Endothelial cell of umbilical vein (primary cell): ENCODE data around the gene GRWD1. TPM values are rescaled to one million over a fixed set of nuclear protein-coding genes. Genes with fewer than 3 reads are reported as not detected.

ENCODE experiments used
- BruUV-seq: library from RNA; stranded (reverse); fragments of 400-500 nt; replicated peaks from 2 replicates; lab custom pipeline; 2021; lab: Mats Ljungman, UMichigan
- CTCF ChIA-PET: fragments of 300-600, 350-600 bp; sonication (Branson Sonifier 250); formaldehyde crosslinking; loops from one replicate; lab custom pipeline; 2021; ENCODE audit warnings: antibody characterized with exemption, inconsistent platforms; lab: Charles Lee
- POLR2A ChIA-PET: fragments of 300-600, 350-600 bp; sonication (Branson Sonifier 250); formaldehyde crosslinking; loops from one replicate; lab custom pipeline; 2021; ENCODE audit warnings: antibody characterized with exemption, inconsistent platforms; lab: Charles Lee
- DNase-seq: peaks from one replicate; pipeline ENCODE4 v3.0.0-alpha.2; 2011; ENCODE audit warnings: low read depth, low spot score
- FAIRE-seq: peaks from 2 replicates; lab custom pipeline; 2011; peaks lifted over from hg19 to GRCh38; lab: Jason Lieb, UNC
- H2AFZ ChIP-seq: 2 replicates; pipeline ENCODE4 v1.6.0; 2012; ENCODE audit warnings: low read depth, low read length, control low read depth, inconsistent platforms
- H3K27ac ChIP-seq: 2 replicates; pipeline ENCODE4 v1.5.1; 2011; ENCODE audit warnings: low read depth, mild to moderate bottlenecking, control low read depth, low read length, moderate library complexity; ENCODE audit not compliant: insufficient read depth
- H3K27me3 ChIP-seq, 2 experiments: 2 replicates each; pipeline versions ENCODE4 v1.6.0 to v1.6.1; 2011; ENCODE audit warnings: low read length in 2 of 2, mixed read lengths in 1 of 2; ENCODE audit not compliant: control insufficient read depth in 2 of 2, insufficient read depth in 2 of 2
- H3K36me3 ChIP-seq, 2 experiments: 2 replicates in 1 of 2; 3 replicates in 1 of 2; pipeline ENCODE4 v1.5.1; 2011; ENCODE audit warnings: low read length in 2 of 2, mild to moderate bottlenecking in 1 of 2, moderate library complexity in 1 of 2; ENCODE audit not compliant: control insufficient read depth in 2 of 2, insufficient read depth in 2 of 2; ENCODE audit errors: extremely low read depth in 1 of 2
- H3K4me1 ChIP-seq: 3 replicates; pipeline ENCODE4 v1.5.1; 2011; ENCODE audit warnings: mild to moderate bottlenecking, low read length; ENCODE audit not compliant: control insufficient read depth, insufficient read depth; ENCODE audit errors: extremely low read depth
- H3K4me2 ChIP-seq: 2 replicates; pipeline ENCODE4 v1.6.1; 2011; ENCODE audit warnings: low read length, control low read depth, mixed read lengths; ENCODE audit not compliant: insufficient read depth
- H3K4me3 ChIP-seq, 3 experiments: fragments of 200-600 bp in 1 of 3; sonication (generic), shearing (Covaris generic) in 1 of 3; replicated peaks in 1 of 3; 2 replicates each; pipeline ENCODE4 v1.5.1; 2011 to 2016; ENCODE audit warnings: control low read depth in 3 of 3, low read length in 3 of 3, mild to moderate bottlenecking in 2 of 3, inconsistent platforms in 1 of 3, low read depth in 1 of 3, moderate library complexity in 1 of 3; ENCODE audit not compliant: insufficient read depth in 1 of 3
- H3K79me2 ChIP-seq: 2 replicates; pipeline ENCODE4 v1.6.0; 2012; ENCODE audit warnings: low read length, inconsistent platforms; ENCODE audit not compliant: control insufficient read depth, insufficient read depth
- H3K9ac ChIP-seq: replicated peaks from 2 replicates; pipeline ENCODE3; 2011; ENCODE audit warnings: low read length, control low read depth; ENCODE audit not compliant: insufficient read depth; ENCODE audit errors: extremely low read depth
- H3K9me1 ChIP-seq: replicated peaks from 3 replicates; pipeline ENCODE4 v1.6.0; 2011; ENCODE audit warnings: mild to moderate bottlenecking, low read length; ENCODE audit not compliant: control insufficient read depth, insufficient read depth; ENCODE audit errors: extremely low read depth
- H3K9me3 ChIP-seq: replicated peaks from 2 replicates; pipeline ENCODE4 v1.5.1; 2012; ENCODE audit warnings: low read length, inconsistent platforms; ENCODE audit not compliant: control insufficient read depth, insufficient read depth
- H4K20me1 ChIP-seq: replicated peaks from 2 replicates; pipeline ENCODE3; 2011; ENCODE audit warnings: mild to moderate bottlenecking, low read length; ENCODE audit not compliant: control insufficient read depth, insufficient read depth; ENCODE audit errors: extremely low read depth
- EZH2 ChIP-seq: IDR thresholded peaks from 2 replicates; pipeline ENCODE4 v1.6.1; 2012; ENCODE audit warnings: borderline replicate concordance, low read depth, mild to moderate bottlenecking, moderate library complexity, low read length, inconsistent platforms; ENCODE audit not compliant: severe bottlenecking
- FOS ChIP-seq: IDR thresholded peaks from 2 replicates; pipeline ENCODE4 v1.6.1; 2011; ENCODE audit warnings: mild to moderate bottlenecking, low read length, moderate library complexity, borderline replicate concordance; ENCODE audit not compliant: insufficient read depth
- GATA2 ChIP-seq: IDR thresholded peaks from 2 replicates; pipeline ENCODE4 v1.7.0; 2011; ENCODE audit warnings: low read depth, mild to moderate bottlenecking, moderate library complexity, mixed read lengths, low read length; ENCODE audit not compliant: insufficient read length, insufficient read depth
- JUN ChIP-seq: IDR thresholded peaks from 2 replicates; pipeline ENCODE4 v1.6.1; 2011; ENCODE audit warnings: borderline replicate concordance, low read depth; ENCODE audit not compliant: insufficient read length, insufficient read depth
- MYC ChIP-seq: IDR thresholded peaks from one replicate; pipeline ENCODE4 v1.6.1; 2011; ENCODE audit warnings: mild to moderate bottlenecking, low read depth, low read length
- POLR2A ChIP-seq: IDR thresholded peaks from 2 replicates; pipeline ENCODE4 v1.6.1; 2012; ENCODE audit warnings: low read depth, mild to moderate bottlenecking, control low read depth, low read length
- POLR2AphosphoS5 ChIP-seq: IDR thresholded peaks from 2 replicates; pipeline ENCODE4 v1.6.1; 2012; ENCODE audit warnings: low read depth, mild to moderate bottlenecking, control low read depth, low read length, moderate library complexity; ENCODE audit not compliant: insufficient read depth
- dilution Hi-C: fragments of 300-500 bp; cut with MboI; formaldehyde crosslinking; loops from one replicate; pipeline ENCODE4 v1.15.0; 2019; ENCODE audit warnings: low sequenced_read_pairs; ENCODE audit not compliant: extremely low pct_ligation_motif_present
- intact Hi-C: fragments of 100-400 bp; cut with micrococcal nuclease; formaldehyde crosslinking; loops from one replicate; pipeline ENCODE4 v1.10.0; 2022
- polyA plus RNA-seq, 4 experiments: library from polyadenylated mRNA; depleted of rRNA in 3 of 4; stranded (reverse) in 3 of 4; unstranded in 1 of 4; fragments of >200 nt; gene quantifications; 2 replicates each; pipeline versions ENCODE4 v1.2.1 to v1.2.3, GENCODE V29; 2011 to 2012; ENCODE audit warnings: missing spikeins in 1 of 4
- total RNA-seq: library from RNA; stranded (reverse); gene quantifications from 2 replicates; pipeline ENCODE4 v1.2.3, GENCODE V29; 2021
- TF ChIP-seq, protein P1 (sequence below), 2 donors: IDR thresholded peaks; 1 replicate in 1 of 2; 2 replicates in 1 of 2; pipeline ENCODE4 v1.5.1; 2011; ENCODE audit warnings: low read length in 2 of 2, mild to moderate bottlenecking in 2 of 2, moderate library complexity in 2 of 2, control low read depth in 1 of 2, inconsistent platforms in 1 of 2, low read depth in 1 of 2; ENCODE audit not compliant: insufficient read depth in 1 of 2; ENCODE audit errors: extremely low read depth in 1 of 2
- TF ChIP-seq, protein P2 (sequence below): IDR thresholded peaks from 2 replicates; pipeline ENCODE4 v1.6.1; 2011; ENCODE audit not compliant: insufficient read depth, insufficient read length

Gene GRWD1
- total and polyA plus RNA-seq, 2 donors (not counting 3 experiments of a cell fraction or from before 2014, with no cell fraction given): 26.3 to 52.7 TPM

DNA sequence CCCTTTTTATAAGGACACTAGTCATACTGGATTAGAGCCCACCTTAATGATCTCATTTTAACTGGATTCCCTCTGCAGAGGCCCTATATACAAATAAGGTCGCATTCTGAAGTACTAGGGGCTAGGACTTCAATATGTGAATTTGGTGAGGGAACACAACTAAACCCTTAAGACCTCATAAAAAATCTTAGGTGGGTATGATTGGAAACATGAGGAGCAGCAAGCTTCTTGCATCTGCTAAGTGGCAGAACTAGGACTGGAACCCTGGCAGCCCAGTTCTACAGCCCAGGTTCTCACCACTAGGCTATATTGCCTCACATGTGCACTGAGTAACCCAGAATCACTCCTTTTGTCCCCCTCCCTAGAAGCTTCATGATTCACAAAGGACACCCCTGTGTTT, 17.1 kb upstream of the GRWD1 start:
- Histone ChIP-seq H3K27ac (no peak overlapping the region), H3K27me3 (no peaks in the 10 kb centered on the region), H3K9me1 (no peaks in the 10 kb centered on the region), H4K20me1 (no peaks in the 10 kb centered on the region), H3K9ac (no peak overlapping the region), H3K9me3 (no peaks in the 10 kb centered on the region), H3K4me3 (no peak overlapping the region), H2AFZ (no peak overlapping the region), H3K36me3 (no peaks in the 10 kb centered on the region), H3K79me2 (no peaks in the 10 kb centered on the region), H3K4me1 (peaks cover 12% of the 10 kb centered on the region), H3K4me2 (no peak overlapping the region)
- DNase-seq: no peak
- no peak for FAIRE-seq
- BruUV-seq: no TSS peak
- TF ChIP-seq MYC: no peak
- dilution Hi-C loops: no loop called here
- intact Hi-C loops: no loop called here
- ChIA-PET POLR2A (no interaction called here), CTCF (no interaction called here)

DNA sequence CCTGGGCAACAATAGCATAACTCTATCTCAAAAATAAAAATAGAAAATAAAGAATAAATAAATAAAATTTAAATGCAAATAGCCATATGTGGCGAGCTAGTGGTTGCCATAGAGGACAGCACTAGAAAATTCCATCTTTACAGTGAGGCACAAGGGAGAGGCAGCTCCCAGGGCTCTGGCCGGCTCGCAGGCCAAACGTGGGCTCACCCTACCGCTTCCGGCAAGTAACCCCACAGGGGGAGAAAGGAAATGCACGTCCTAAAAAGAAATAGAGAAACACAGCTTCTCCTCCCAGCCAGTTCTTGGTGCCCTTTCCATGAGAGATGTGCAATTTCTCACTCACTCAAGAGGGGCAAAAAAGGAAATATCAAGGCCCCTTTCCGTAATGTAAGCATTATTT, 12.4 kb upstream of the GRWD1 start:
- CTCF ChIA-PET: interaction anchor here (1.5 to 1.6 kb wide), 2 partner anchors 14 to 42 kb away, joined by 4 to 6 read pairs; partner anchors contain the start of gene KDELR1
- POLR2A ChIA-PET: no interaction called here
- no peak overlapping the region for H3K4me2 ChIP-seq

More for the DNA sequence above, 12.4 kb upstream of the GRWD1 start:
- FAIRE-seq: no peak
- no peak overlapping the region for H3K9ac ChIP-seq
- intact Hi-C loops: no loop called here
- H3K79me2 ChIP-seq: no peaks in the 10 kb centered on the region
- no peak overlapping the region for H3K27ac ChIP-seq
- no peak overlapping the region for H3K4me3 ChIP-seq
- no peaks in the 10 kb centered on the region for H3K9me3 ChIP-seq
- no peaks in the 10 kb centered on the region for H3K36me3 ChIP-seq
- no TSS peak for BruUV-seq
- no peaks in the 10 kb centered on the region for H3K27me3 ChIP-seq
- H3K4me1 ChIP-seq: no peaks in the 10 kb centered on the region
- dilution Hi-C loops: no loop called here
- no peak for DNase-seq
- no peaks in the 10 kb centered on the region for H3K9me1 ChIP-seq
- no peak for TF ChIP-seq POLR2A
- no peak for TF ChIP-seq GATA2
- no peak for TF ChIP-seq POLR2AphosphoS5
- no peak for TF ChIP-seq FOS
- TF ChIP-seq, protein P1, sequence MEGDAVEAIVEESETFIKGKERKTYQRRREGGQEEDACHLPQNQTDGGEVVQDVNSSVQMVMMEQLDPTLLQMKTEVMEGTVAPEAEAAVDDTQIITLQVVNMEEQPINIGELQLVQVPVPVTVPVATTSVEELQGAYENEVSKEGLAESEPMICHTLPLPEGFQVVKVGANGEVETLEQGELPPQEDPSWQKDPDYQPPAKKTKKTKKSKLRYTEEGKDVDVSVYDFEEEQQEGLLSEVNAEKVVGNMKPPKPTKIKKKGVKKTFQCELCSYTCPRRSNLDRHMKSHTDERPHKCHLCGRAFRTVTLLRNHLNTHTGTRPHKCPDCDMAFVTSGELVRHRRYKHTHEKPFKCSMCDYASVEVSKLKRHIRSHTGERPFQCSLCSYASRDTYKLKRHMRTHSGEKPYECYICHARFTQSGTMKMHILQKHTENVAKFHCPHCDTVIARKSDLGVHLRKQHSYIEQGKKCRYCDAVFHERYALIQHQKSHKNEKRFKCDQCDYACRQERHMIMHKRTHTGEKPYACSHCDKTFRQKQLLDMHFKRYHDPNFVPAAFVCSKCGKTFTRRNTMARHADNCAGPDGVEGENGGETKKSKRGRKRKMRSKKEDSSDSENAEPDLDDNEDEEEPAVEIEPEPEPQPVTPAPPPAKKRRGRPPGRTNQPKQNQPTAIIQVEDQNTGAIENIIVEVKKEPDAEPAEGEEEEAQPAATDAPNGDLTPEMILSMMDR (IDR thresholded peaks at IDR 0.05; ENCODE audit: extremely low read depth in 1 of 2, insufficient read depth in 1 of 2, low read depth in 1 of 2, low read length in 2 of 2): no peak
- TF ChIP-seq EZH2: no peak
- TF ChIP-seq, protein P2, sequence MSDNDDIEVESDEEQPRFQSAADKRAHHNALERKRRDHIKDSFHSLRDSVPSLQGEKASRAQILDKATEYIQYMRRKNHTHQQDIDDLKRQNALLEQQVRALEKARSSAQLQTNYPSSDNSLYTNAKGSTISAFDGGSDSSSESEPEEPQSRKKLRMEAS: no peak
- TF ChIP-seq JUN: no peak
- no peak for TF ChIP-seq MYC
- no peak overlapping the region for H2AFZ ChIP-seq
- no peaks in the 10 kb centered on the region for H4K20me1 ChIP-seq
